IMR-90 (cell line): ENCODE results near the gene WFDC5. TPM values are rescaled to one million over a fixed set of nuclear protein-coding genes. Genes with fewer than 3 reads are reported as not detected.

ENCODE experiments used
- ATAC-seq: fragments of 200-7000 bp; cut with Tn5 transposase; 2 replicates; pipeline ENCODE4 v1.9.1; 2020; ENCODE audit warnings: low read depth, mild to moderate bottlenecking, moderate library complexity
- BruUV-seq: library from RNA; stranded (reverse); fragments of 400-500 nt; replicated peaks from 2 replicates; lab custom pipeline; 2021; lab: Mats Ljungman, UMichigan
- CTCF ChIA-PET: fragments of 300-600 bp; formaldehyde crosslinking; extraction: SDS; loops from one replicate; lab custom pipeline; 2021; ENCODE audit warnings: antibody characterized with exemption; lab: Yijun Ruan, JAX
- POLR2A ChIA-PET: fragments of 300-600 bp; sonication (Branson Sonifier 250); formaldehyde crosslinking; loops from one replicate; lab custom pipeline; 2022; ENCODE audit warnings: antibody characterized with exemption; ENCODE audit not compliant: unreplicated experiment; lab: Charles Lee
- DNase-seq: peaks from one replicate; pipeline ENCODE4 v3.0.0; 2013
- H2AFZ ChIP-seq: replicated peaks from 2 replicates; pipeline ENCODE3; 2013; ENCODE audit warnings: low read length, mild to moderate bottlenecking; ENCODE audit not compliant: poor library complexity
- H2AK5ac ChIP-seq: 2 replicates; pipeline ENCODE4 v1.6.1; 2013; ENCODE audit warnings: low read depth, low read length, inconsistent platforms
- H2AK9ac ChIP-seq: replicated peaks from 2 replicates; pipeline ENCODE3; 2013; ENCODE audit warnings: mild to moderate bottlenecking, low read depth, low read length, moderate library complexity; ENCODE audit not compliant: poor library complexity
- H2BK120ac ChIP-seq: 2 replicates; pipeline ENCODE4 v1.6.1; 2013; ENCODE audit warnings: low read depth, low read length, inconsistent platforms
- H2BK15ac ChIP-seq: 3 replicates; pipeline ENCODE4 v1.6.1; 2013; ENCODE audit warnings: low read depth, low read length, inconsistent platforms
- H2BK20ac ChIP-seq: 2 replicates; pipeline ENCODE4 v1.6.1; 2013; ENCODE audit warnings: low read depth, mild to moderate bottlenecking, inconsistent platforms, low read length, moderate library complexity
- H2BK5ac ChIP-seq: 2 replicates; pipeline ENCODE4 v1.6.1; 2013; ENCODE audit warnings: mild to moderate bottlenecking, low read depth, low read length, inconsistent platforms; ENCODE audit not compliant: poor library complexity, severe bottlenecking
- H3K14ac ChIP-seq: replicated peaks from 2 replicates; pipeline ENCODE4 v1.6.1; 2013; ENCODE audit warnings: low read depth, low read length, inconsistent platforms
- H3K18ac ChIP-seq: 2 replicates; pipeline ENCODE4 v1.6.1; 2013; ENCODE audit warnings: low read depth, low read length, control low read depth
- H3K23ac ChIP-seq: 2 replicates; pipeline ENCODE4 v1.6.1; 2013; ENCODE audit warnings: low read depth, low read length, inconsistent platforms
- H3K27ac ChIP-seq: 2 replicates; pipeline ENCODE4 v1.5.1; 2013; ENCODE audit warnings: mild to moderate bottlenecking, control low read depth, low read length; ENCODE audit not compliant: insufficient read depth
- H3K27me3 ChIP-seq: 2 replicates; pipeline ENCODE4 v1.6.1; 2013; ENCODE audit warnings: low read length; ENCODE audit not compliant: control insufficient read depth, insufficient read depth
- H3K36me3 ChIP-seq: 2 replicates; pipeline ENCODE4 v1.6.1; 2013; ENCODE audit warnings: low read length, mixed read lengths; ENCODE audit not compliant: control insufficient read depth, insufficient read depth
- H3K4ac ChIP-seq: 2 replicates; pipeline ENCODE4 v1.6.1; 2013; ENCODE audit warnings: low read depth, low read length, inconsistent platforms
- H3K4me1 ChIP-seq: 2 replicates; pipeline ENCODE4 v1.6.1; 2013; ENCODE audit warnings: low read length, mixed read lengths; ENCODE audit not compliant: control insufficient read depth, insufficient read depth
- H3K4me2 ChIP-seq: 2 replicates; pipeline ENCODE4 v1.6.1; 2013; ENCODE audit warnings: low read depth, mild to moderate bottlenecking, control low read depth, low read length, moderate library complexity
- H3K4me3 ChIP-seq: 2 replicates; pipeline ENCODE4 v1.5.1; 2013; ENCODE audit warnings: low read depth, mild to moderate bottlenecking, control low read depth, low read length, moderate library complexity; ENCODE audit not compliant: insufficient read depth
- H3K56ac ChIP-seq: 2 replicates; pipeline ENCODE4 v1.6.1; 2013; ENCODE audit warnings: low read length, inconsistent platforms; ENCODE audit not compliant: insufficient read depth; ENCODE audit errors: extremely low read depth
- H3K79me1 ChIP-seq, 2 experiments: 2 replicates each; pipeline ENCODE4 v1.6.1; 2013; ENCODE audit warnings: low read length in 2 of 2, inconsistent platforms in 1 of 2, low read depth in 1 of 2
- H3K9ac ChIP-seq: 2 replicates; pipeline ENCODE4 v1.6.1; 2013; ENCODE audit warnings: low read depth, low read length, control low read depth
- H3K9me1 ChIP-seq: 2 replicates; pipeline ENCODE4 v1.6.1; 2013; ENCODE audit warnings: low read length, inconsistent platforms; ENCODE audit not compliant: insufficient read depth
- H3K9me3 ChIP-seq: 2 replicates; pipeline ENCODE4 v1.6.1; 2013; ENCODE audit warnings: low read length; ENCODE audit not compliant: control insufficient read depth, insufficient read depth
- H4K20me1 ChIP-seq: 2 replicates; pipeline ENCODE4 v1.6.1; 2013; ENCODE audit warnings: low read length, inconsistent platforms; ENCODE audit not compliant: insufficient read depth
- H4K5ac ChIP-seq: 2 replicates; pipeline ENCODE4 v1.6.1; 2013; ENCODE audit warnings: mild to moderate bottlenecking, low read depth, low read length, control low read depth
- H4K8ac ChIP-seq, 2 experiments: 2 replicates each; pipeline ENCODE4 v1.6.1; 2013; ENCODE audit warnings: low read depth in 2 of 2, low read length in 2 of 2, control low read depth in 1 of 2, inconsistent platforms in 1 of 2
- H4K91ac ChIP-seq: 2 replicates; pipeline ENCODE4 v1.6.1; 2013; ENCODE audit warnings: low read depth, low read length, inconsistent platforms; ENCODE audit not compliant: insufficient read depth
- CEBPB ChIP-seq: IDR thresholded peaks from 2 replicates; pipeline ENCODE4 v1.6.1; 2012; ENCODE audit warnings: low read depth, low read length, improper control_type of control experiment
- ELK1 ChIP-seq: fragments of 150-350 bp; IDR thresholded peaks from 2 replicates; pipeline ENCODE4 v1.6.1; 2016; ENCODE audit warnings: low read depth, mild to moderate bottlenecking, low read length, moderate library complexity, borderline replicate concordance
- FOS ChIP-seq: fragments of 150-350 bp; IDR thresholded peaks from 2 replicates; pipeline ENCODE4 v1.6.1; 2016; ENCODE audit warnings: low read depth, low read length
- MAZ ChIP-seq: IDR thresholded peaks from 2 replicates; pipeline ENCODE4 v1.6.1; 2012; ENCODE audit warnings: low read depth, mild to moderate bottlenecking, low read length, improper control_type of control experiment, moderate library complexity, borderline replicate concordance
- MXI1 ChIP-seq: IDR thresholded peaks from 2 replicates; pipeline ENCODE4 v1.6.1; 2012; ENCODE audit warnings: low read depth, mild to moderate bottlenecking, low read length, moderate library complexity, borderline replicate concordance
- NFE2L2 ChIP-seq: fragments of 150-350 bp; IDR thresholded peaks from 2 replicates; pipeline ENCODE4 v1.6.1; 2016; ENCODE audit warnings: low read depth, mild to moderate bottlenecking, low read length
- POLR2A ChIP-seq: IDR thresholded peaks from 2 replicates; pipeline ENCODE4 v1.6.1; 2012; ENCODE audit warnings: mild to moderate bottlenecking, low read depth, low read length
- RAD21 ChIP-seq: IDR thresholded peaks from 2 replicates; pipeline ENCODE4 v1.6.1; 2012; ENCODE audit warnings: low read length, improper control_type of control experiment
- RCOR1 ChIP-seq: IDR thresholded peaks from 2 replicates; pipeline ENCODE4 v1.6.1; 2012; ENCODE audit warnings: mild to moderate bottlenecking, low read length, improper control_type of control experiment; ENCODE audit not compliant: insufficient replicate concordance
- RFX5 ChIP-seq: IDR thresholded peaks from 2 replicates; pipeline ENCODE4 v1.8.0; 2012; ENCODE audit warnings: low read depth, mild to moderate bottlenecking, low read length, moderate library complexity
- SMC3 ChIP-seq: fragments of 150-350 bp; IDR thresholded peaks from 2 replicates; pipeline ENCODE4 v1.6.1; 2016; ENCODE audit warnings: low read depth, mild to moderate bottlenecking, antibody characterized with exemption, low read length, moderate library complexity
- USF2 ChIP-seq: fragments of 150-350 bp; IDR thresholded peaks from 2 replicates; pipeline ENCODE4 v1.6.1; 2017; ENCODE audit warnings: mild to moderate bottlenecking, antibody characterized with exemption, low read length, low read depth
- WGBS, 2 experiments: methylation state at CpG; one replicate each; pipeline versions ENCODE4 v1.1.5 to v1.1.7; 2013; ENCODE audit warnings: missing lambda C conversion rate in 2 of 2; ENCODE audit not compliant: insufficient read length in 1 of 2; ENCODE audit errors: extremely low coverage in 2 of 2; 5-methylcytosine and 5-hydroxymethylcytosine counted together
- dilution Hi-C: fragments of 300-500 bp; cut with HindIII; formaldehyde crosslinking; loops from one replicate; pipeline ENCODE4 v1.14.3; 2018; ENCODE audit warnings: low sequenced_read_pairs; ENCODE audit not compliant: unreplicated experiment
- in situ Hi-C: fragments of 300-500 bp; cut with MboI; formaldehyde crosslinking; loops from 3 replicates; pipeline ENCODE4 v1.14.3; 2019; ENCODE audit warnings: low sequenced_read_pairs, inconsistent platforms, mixed read lengths
- intact Hi-C: fragments of 100-400 bp; cut with micrococcal nuclease; formaldehyde crosslinking; loops from 2 replicates; pipeline ENCODE4 v1.10.0; 2022
- polyA plus RNA-seq, 3 experiments: library from polyadenylated mRNA; depleted of rRNA; stranded (reverse); fragments of >200 nt; gene quantifications; 2 replicates each; pipeline ENCODE4 v1.2.3, GENCODE V29; 2012; ENCODE audit warnings: low replicate concordance in 1 of 3
- total RNA-seq: library from RNA; depleted of rRNA; stranded (reverse); fragments of >200 nt; gene quantifications from 2 replicates; pipeline ENCODE4 v1.2.3, GENCODE V29; 2012

Gene WFDC5
- total and polyA plus RNA-seq, 2 of the 4 experiments (the other 2 are of a cell fraction) = not detected

GRCh38 chr20:45113865-45114264, 1.1 kb downstream of the WFDC5 start:
- ATAC-seq = no peak
- Histone ChIP-seq H4K8ac (no peak overlapping the region), H3K27me3 (peaks cover 34% of the 10 kb centered on the region), H3K4ac (no peak overlapping the region), H3K4me2 (no peak overlapping the region), H2AFZ (no peak overlapping the region), H2AK5ac (no peak overlapping the region), H2AK9ac (no peak overlapping the region), H3K14ac (no peak overlapping the region), H2BK20ac (no peak overlapping the region), H3K9me1 (no peaks in the 10 kb centered on the region), H3K79me1 (no peaks in the 10 kb centered on the region), H2BK5ac (no peak overlapping the region), H3K9me3 (no peaks in the 10 kb centered on the region), H4K5ac (no peak overlapping the region), H3K56ac (no peak overlapping the region), H3K36me3 (no peaks in the 10 kb centered on the region), H3K4me3 (no peak overlapping the region), H3K23ac (no peak overlapping the region), H3K27ac (no peak overlapping the region), H3K18ac (no peak overlapping the region), H3K4me1 (no peaks in the 10 kb centered on the region), H3K9ac (no peak overlapping the region), H2BK15ac (no peak overlapping the region), H2BK120ac (no peak overlapping the region), H4K91ac (no peak overlapping the region), H4K20me1 (no peaks in the 10 kb centered on the region)
- no peak for DNase-seq
- dilution Hi-C loops (no loop called here), intact Hi-C loops (no loop called here), in situ Hi-C loops (loop anchor here (25.0 kb wide), 1 partner anchor 173 kb away; no protein-coding TSS in a partner anchor)
- no CpG with 5 or more reads among the region's 3 CpGs for WGBS, 2 experiments
- no TSS peak for BruUV-seq
- no peak for TF ChIP-seq NFE2L2
- no peak for TF ChIP-seq RCOR1
- TF ChIP-seq MAZ = no peak
- TF ChIP-seq FOS = no peak
- no peak for TF ChIP-seq RFX5
- no peak for TF ChIP-seq MXI1
- TF ChIP-seq SMC3 = no peak
- TF ChIP-seq USF2 = no peak
- TF ChIP-seq ELK1 = no peak
- TF ChIP-seq POLR2A = no peak
- TF ChIP-seq CEBPB = no peak
- no peak for TF ChIP-seq RAD21
- POLR2A ChIA-PET = no interaction called here
- CTCF ChIA-PET = interaction anchor here (0.9 kb wide), 1 partner anchor 70 kb away, joined by 3 read pairs; no protein-coding TSS in a partner anchor
